ENCODE data around the gene MYG1.
A peak's percentile ranks its signal among the peaks of the same experiment; 100 is the strongest.

Gene MYG1

GRCh38 chr12:53299454-53300180, at the start of gene MYG1:
Gene MYG1, plus strand, starts transcription at chr12:53299695. Its CDS starts 43 bp downstream, at chr12:53299738.
- DNase-seq: peak; percentile 94

- DNase-seq: peak; percentile 85
Measured at GRCh38 chr12:53251477-53252348, 47.8 kb upstream of the MYG1 start.

- DNase-seq: peak; percentile 60
Measured at GRCh38 chr12:53252349-53252916, 47.1 kb upstream of the MYG1 start.

GRCh38 chr12:53253298-53253697, 46.2 kb upstream of the MYG1 start:
- no peak for DNase-seq

- DNase-seq: no peak
Measured at GRCh38 chr12:53254816-53255545, 44.5 kb upstream of the MYG1 start.

DNA sequence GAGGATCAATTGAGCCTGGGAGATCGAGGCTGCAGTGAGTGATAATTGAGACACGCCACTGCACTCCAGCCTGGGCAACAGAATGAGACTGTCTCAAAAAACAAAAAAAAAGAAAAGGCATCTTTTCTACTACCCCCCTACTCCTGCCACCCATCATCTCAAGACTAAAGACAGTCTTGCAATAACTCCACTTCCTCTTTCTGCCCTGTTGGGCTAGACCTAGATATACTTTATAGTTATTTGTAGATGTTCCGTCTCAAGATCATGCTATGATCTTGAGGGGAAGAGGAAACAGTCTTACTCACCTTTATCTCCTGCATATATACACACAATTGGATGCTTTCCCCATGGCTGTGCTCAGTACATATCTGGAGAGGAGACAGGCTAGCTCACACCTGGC, 43.5 kb upstream of the MYG1 start:
- no peak for DNase-seq

DNA sequence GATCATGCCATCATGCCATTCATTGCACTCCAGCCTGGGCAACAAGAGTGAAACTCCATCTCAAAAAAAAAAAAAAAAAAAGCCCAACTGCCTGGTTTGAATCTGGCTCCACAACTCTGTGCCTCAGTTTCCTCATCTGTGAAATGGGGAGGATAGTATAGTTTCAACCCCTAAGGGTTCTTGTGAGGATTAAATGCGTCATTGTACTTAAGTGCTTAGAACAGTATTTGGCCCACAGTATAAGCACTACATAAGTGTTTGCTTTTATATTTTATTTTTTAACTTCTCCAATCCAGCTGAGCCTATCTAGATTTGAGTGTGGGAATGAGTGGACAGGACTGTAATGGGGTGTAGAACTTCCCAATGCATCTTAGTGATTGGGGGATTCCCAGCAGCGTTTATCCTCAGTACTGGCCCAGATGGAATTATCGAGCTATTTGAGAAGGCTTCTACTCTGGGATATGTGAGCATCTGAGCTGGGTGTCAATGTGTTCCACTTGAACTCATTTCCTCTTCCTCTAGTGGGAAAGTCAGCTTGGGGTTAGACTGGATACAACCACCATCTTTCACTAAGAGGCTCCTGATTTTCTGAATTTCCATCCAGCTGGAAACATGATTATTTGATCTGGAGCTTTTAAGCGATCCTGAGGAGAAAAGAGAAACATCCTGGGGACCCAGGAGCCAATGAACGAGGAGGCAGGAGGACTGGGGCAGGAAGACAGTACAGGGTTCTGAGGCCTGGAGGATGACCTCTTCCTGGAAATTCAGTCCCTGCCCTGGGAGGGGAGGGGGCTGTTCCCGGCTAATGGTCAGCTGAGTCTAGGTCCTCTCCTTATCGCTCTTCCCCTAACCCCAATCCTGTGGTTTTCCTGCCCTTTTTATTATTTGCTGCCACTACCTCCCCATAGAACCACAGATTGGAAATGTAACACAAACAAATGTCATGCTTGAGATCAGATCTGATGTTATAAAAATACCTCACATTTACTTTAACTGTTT, 40.7 kb upstream of the MYG1 start:
- DNase-seq: no peak

- DNase-seq: no peak
Measured at GRCh38 chr12:53259891-53260290, 39.6 kb upstream of the MYG1 start.

DNA sequence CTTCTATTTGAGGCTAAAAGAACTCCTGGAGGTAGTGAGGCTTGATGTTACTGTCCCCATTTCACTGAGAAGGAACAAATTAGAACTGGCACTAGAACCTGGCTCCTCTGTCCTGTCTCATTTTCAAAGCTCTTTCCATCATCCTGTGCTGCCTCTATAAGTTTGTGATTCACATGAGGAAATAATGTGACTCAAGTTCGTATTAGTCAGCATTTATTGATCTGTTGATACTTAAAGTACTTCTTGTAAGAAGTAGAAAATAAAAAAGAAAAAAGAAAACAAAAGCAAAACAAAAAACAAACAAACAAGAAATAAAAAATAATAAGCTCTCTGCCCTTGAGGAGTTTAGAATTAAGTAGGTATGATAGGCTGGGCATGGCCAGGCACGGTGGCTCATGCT, 33.7 kb upstream of the MYG1 start:
- no peak for DNase-seq

DNA sequence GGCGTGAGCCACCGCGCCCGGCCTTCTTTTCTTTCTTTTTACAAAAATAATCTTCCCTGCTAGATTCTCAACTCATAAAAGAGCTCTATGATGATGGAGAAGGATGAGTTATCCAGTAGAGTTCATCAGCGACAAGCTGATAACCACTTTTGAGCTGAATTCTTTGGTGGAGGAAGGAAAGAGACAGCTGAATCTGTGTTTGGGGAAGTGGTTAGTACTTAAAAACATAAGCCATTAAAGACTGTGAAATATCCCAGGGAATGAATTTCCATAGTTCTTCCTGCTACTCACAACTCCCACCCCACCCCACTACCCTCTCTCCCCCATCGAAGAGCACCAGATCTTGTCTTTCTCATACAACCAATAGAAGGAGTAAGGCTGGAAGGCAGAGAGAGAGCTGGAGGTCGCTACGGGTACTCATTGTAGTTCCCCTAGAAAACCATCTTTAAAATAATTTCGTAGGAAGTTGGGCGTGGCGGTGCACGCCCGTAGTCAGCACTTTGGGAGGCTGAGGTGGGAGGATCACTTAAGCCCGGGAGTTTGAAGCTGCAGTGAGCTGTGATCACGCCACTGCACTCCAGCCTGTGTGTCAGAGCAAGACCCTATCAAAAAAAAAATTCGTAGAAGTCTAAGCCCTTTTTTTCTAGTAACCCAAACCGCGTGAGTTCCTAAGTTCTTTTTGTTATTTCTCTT, 32.0 kb upstream of the MYG1 start:
- DNase-seq: peak; percentile 37

DNA sequence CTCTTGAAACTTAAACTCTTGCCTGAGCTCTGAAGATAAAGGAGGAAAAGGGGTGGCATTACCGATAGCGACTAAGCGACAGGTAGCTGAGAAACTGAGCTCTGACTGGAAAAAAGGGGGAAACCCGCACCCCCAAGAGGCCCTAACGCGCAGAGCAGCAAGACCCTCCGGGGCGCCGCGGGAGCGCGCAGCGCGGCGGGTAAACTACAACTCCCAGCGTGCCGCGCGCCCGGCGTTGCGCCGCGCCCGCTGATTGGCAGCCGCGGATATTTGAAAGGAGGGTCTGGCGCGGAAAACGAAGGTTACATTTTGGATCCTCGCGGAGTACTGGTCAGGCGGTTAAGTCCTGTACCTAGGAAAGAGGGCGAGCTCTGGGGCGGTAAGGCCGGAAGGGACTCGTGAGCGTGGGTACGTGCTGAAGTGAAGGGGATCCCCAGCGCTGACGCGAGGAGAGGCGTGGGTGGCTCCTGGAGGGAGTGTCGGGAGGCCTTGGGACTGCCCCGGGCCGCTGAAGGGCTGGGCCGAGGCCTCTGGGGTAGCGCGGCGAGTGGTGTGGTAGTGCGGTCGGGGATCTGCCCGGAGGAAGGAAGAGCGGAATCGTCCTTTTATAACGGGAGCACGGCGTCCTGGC, 31.4 kb upstream of the MYG1 start, which contains the start of gene ESPL1:
Gene ESPL1 (plus strand): TSS at position 301 of the 631 bp plus-strand sequence. CDS start 468 bp downstream, outside the sequence.
- peak; percentile 79 for DNase-seq

DNA sequence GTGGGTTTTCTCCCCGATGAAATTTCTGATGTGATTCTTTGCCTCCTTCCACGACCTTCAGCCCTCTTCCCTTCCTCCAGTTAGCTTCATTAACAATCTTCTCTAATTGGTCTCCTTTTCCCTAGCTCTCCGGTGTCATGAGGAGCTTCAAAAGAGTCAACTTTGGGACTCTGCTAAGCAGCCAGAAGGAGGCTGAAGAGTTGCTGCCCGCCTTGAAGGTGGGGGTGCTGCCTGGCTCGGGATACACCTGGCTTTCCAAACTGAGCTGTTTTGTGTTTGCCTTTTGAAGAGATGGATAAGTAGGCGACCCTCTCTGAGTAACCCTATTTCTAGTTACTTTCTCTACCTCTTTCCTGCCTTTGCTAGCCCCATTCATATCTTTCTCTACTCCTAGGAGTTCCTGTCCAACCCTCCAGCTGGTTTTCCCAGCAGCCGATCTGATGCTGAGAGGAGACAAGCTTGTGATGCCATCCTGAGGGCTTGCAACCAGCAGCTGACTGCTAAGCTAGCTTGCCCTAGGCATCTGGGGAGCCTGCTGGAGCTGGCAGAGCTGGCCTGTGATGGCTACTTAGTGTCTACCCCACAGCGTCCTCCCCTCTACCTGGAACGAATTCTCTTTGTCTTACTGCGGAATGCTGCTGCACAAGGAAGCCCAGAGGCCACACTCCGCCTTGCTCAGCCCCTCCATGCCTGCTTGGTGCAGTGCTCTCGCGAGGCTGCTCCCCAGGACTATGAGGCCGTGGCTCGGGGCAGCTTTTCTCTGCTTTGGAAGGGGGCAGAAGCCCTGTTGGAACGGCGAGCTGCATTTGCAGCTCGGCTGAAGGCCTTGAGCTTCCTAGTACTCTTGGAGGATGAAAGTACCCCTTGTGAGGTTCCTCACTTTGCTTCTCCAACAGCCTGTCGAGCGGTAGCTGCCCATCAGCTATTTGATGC, 30.6 kb upstream of the MYG1 start:
- no peak for DNase-seq

DNA sequence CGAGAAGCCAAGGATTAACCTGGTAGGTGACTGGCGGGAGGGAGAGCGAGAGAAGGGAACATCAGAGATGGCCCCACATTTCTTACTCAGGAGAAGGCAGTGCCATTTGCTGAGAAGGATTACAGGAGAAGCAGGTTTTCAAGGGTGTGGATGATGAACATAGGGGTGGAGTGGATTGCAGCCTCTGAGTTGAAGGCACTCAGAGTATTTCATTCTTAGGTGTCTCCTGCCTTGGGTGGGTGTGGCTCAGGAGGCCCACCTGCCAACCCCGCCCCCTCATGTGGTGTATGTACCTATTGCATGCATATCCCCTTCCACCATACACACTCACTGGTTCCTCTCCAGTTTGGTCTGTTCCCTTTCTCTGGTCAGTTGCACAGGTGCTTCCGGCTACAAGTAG, 25.1 kb upstream of the MYG1 start:
- DNase-seq: no peak

GRCh38 chr12:53276511-53276910, 23.0 kb upstream of the MYG1 start:
- DNase-seq: no peak

DNA sequence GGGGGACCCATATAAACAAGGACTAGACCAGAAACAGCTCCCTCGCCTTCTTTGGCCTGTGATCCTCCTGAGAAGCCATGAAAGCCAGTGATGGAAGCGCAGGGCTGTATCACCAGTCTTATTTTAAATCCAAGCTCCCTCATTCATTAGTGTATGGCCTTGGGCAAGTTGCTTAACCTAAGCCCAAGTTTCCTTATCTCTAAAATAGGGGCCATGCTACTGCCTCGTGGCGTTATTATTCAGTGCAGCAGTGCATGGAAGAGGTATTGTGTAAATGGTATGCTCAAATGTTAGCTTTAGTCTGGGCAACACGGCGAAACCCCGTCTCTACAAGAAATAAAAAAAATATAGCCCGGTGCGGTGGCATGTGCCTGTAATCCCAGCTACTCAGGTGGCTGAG, 21.5 kb upstream of the MYG1 start:
- DNase-seq: peak; percentile 6

DNA sequence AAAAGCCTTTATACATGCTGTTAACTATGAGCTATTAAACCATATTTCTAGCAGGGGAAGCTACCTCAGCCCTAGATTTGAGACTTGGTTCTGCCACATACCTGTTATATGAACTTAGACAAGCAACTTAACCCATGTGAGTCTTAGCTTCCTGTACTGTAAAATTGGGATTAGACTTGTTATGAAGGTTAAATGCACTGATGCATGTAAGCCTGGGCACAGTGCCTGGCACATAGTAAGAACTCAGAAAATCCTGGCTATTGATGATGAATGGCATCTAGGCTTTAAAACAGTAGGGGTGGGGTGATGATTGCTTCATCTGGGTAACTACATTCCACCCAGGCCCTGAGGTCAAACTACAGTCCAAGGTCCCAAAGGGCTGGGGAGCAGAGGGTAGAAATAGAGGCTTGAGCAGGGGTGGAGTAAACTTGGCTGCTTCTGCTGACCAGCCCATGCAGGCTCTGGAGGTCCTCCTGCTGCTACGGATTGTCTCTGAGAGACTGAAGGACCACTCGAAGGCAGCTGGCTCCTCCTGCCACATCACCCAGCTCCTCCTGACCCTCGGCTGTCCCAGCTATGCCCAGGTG, 20.1 kb upstream of the MYG1 start:
- no peak for DNase-seq

DNA sequence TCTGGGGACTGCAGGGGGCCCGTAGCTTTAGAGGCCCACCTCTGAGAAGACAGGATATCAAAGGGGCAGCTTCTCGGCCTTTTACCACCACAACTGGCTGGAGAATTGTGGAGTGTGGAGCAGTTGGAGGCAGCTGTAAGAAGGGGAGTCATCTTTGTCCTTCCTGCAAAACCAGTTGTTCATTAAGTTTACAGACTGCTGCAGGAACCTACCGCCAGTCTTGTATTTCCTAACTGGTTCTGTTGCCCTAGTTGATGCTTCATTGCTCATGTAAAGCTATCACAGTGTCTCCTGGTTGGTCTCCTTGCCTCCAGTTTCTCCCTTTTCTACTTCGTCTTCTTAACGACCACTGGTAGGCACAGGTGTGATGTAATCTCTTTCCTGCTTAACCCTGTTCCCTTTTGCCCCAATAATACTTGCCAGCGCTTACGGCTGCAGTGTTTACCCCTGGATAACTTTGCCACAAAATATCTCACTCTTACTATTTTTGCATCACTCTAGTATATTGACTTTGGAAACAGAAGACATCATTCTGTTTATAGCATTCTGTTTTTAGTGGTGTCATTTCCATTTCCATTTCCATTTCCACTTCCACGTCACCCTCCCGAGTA, 19.5 kb upstream of the MYG1 start:
- DNase-seq: no peak

DNA sequence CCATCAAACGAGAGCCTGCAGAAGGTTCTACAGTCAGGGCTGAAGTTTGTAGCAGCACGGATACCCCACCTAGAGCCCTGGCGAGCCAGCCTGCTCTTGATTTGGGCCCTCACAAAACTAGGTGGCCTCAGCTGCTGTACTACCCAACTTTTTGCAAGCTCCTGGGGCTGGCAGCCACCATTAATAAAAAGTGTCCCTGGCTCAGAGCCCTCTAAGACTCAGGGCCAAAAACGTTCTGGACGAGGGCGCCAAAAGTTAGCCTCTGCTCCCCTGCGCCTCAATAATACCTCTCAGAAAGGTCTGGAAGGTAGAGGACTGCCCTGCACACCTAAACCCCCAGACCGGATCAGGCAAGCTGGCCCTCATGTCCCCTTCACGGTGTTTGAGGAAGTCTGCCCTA, 13.0 kb upstream of the MYG1 start:
- DNase-seq: no peak
